Measurements from ENCODE around the gene SOX21. TPM values are rescaled to one million over a fixed set of nuclear protein-coding genes. Genes with fewer than 3 reads are reported as not detected.
A peak's percentile ranks its signal among the peaks of the same experiment; 100 is the strongest.

Gene SOX21
- 0.26 TPM for total RNA-seq
- long read RNA-seq, partial matches to known transcripts = 0 of 1 reads
- long read RNA-seq, other reads (novel, unspliced or antisense) = 1 of 1 reads

DNA sequence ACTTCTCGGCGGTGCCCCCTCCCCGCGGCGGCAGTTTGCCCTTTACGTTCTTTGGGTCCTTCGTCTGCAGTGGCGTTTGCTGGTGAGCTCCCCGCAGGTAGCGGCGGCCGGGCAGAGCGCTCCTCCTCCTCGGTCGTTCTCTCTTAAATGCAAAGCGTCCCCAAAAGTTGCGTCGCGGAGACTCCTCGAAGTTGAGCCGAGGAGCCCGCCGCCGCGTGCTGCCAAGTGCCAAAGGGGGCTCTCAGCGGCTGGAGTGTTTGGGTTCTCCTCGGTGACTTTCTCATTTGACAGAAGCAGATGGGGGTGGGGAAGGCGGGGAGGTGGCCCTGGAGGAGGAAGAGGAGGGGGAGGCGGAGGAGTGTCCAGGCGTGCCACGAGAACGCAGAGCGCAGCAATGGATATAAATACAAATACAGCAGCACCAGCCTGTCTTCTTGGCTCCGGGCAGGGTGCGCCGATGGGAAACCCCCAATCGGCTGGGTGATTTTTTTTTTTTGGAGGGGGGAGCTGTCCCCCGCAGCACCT is at the start of gene SOX21:
TSS of gene SOX21 (minus strand) at position 259 of the 525 bp plus-strand sequence. CDS start 496 bp downstream, outside the sequence.
- Histone ChIP-seq H3K9me3 (no peaks in the 10 kb centered on the region), H3K36me3 (no peaks in the 10 kb centered on the region), H3K4me1 (peaks cover 23% of the 10 kb centered on the region), H3K27me3 (peaks cover 88% of the 10 kb centered on the region), H3K4me3 (peak within 1 kb of the TSS; percentile 30), H3K27ac (no peak within 1 kb of the TSS)
- intact Hi-C loops (cut with DNase I) = no loop called here
- TF ChIP-seq, protein P1, sequence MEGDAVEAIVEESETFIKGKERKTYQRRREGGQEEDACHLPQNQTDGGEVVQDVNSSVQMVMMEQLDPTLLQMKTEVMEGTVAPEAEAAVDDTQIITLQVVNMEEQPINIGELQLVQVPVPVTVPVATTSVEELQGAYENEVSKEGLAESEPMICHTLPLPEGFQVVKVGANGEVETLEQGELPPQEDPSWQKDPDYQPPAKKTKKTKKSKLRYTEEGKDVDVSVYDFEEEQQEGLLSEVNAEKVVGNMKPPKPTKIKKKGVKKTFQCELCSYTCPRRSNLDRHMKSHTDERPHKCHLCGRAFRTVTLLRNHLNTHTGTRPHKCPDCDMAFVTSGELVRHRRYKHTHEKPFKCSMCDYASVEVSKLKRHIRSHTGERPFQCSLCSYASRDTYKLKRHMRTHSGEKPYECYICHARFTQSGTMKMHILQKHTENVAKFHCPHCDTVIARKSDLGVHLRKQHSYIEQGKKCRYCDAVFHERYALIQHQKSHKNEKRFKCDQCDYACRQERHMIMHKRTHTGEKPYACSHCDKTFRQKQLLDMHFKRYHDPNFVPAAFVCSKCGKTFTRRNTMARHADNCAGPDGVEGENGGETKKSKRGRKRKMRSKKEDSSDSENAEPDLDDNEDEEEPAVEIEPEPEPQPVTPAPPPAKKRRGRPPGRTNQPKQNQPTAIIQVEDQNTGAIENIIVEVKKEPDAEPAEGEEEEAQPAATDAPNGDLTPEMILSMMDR (IDR thresholded peaks at IDR 0.05) = no peak
- no peak for ATAC-seq
- DNase-seq = no peak

GRCh38 chr13:94761407-94761806 is 49.1 kb upstream of the SOX21 start:
- Histone ChIP-seq H3K27me3 (no peaks in the 10 kb centered on the region), H3K9me3 (no peaks in the 10 kb centered on the region), H3K27ac (no peak overlapping the region), H3K36me3 (no peaks in the 10 kb centered on the region), H3K4me3 (no peak overlapping the region), H3K4me1 (no peaks in the 10 kb centered on the region)
- ATAC-seq (no peak), DNase-seq (no peak)
- intact Hi-C loops (cut with DNase I) = no loop called here
- TF ChIP-seq, protein P1 (IDR thresholded peaks at IDR 0.05) = no peak

- H3K4me1 ChIP-seq = no peaks in the 10 kb centered on the region
- no peak overlapping the region for H3K4me3 ChIP-seq
- intact Hi-C loops (cut with DNase I) = no loop called here
- no peaks in the 10 kb centered on the region for H3K27me3 ChIP-seq
- H3K27ac ChIP-seq = no peak overlapping the region
- DNase-seq (no peak), ATAC-seq (no peak)
- no peaks in the 10 kb centered on the region for H3K9me3 ChIP-seq
- TF ChIP-seq, protein P1 (IDR thresholded peaks at IDR 0.05) = no peak
- no peaks in the 10 kb centered on the region for H3K36me3 ChIP-seq
Measured at GRCh38 chr13:94759120-94759728, 46.9 kb upstream of the SOX21 start.

DNA sequence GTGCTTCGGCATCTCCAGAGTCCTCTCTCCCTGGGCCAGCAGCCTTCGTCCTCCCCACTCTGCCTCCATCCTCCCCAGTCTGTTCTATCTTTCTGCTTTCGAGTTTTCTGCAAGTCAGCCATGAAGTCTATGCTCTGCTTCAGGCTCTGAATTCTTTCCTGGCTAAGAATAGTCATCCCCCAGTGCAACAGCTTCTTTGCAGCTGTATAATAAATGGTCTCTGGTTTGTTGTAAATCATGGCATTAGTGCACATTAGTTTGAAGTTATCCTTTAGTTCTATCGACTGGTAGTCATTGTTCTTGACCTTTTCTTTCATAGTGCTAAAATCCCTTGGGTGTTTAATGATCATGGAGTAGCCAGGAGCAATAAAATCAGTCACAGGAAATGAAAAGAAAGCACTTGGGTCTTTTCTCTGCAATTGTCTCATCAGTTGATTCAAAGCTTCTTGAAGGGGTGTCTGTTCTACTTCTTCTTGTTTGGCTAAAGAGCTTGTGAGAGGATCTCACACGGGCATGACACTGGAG is 46.2 kb upstream of the SOX21 start:
- intact Hi-C loops (cut with DNase I) = no loop called here
- TF ChIP-seq, protein P1 (IDR thresholded peaks at IDR 0.05) = no peak
- ATAC-seq = no peak

DNA sequence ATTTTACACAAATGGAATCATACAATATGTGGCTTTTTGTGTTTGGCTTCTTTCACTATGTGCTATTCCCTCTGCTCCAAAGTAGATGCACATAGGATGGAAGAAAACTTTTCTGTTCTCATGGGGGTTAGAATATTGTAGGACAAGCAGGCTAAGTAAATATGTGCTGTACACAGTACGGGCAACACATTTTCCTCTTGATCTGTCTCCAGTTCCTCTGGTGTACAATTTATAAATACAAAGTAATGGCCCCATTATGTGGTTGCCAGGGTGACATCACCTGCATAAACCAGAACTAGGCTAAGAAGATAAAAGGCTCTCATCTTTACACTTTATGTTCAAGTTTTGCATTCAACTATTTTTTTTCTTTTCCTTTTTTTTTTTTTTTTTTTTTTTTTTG is 41.0 kb upstream of the SOX21 start:
- DNase-seq = no peak
- Histone ChIP-seq H3K4me3 (no peak overlapping the region), H3K36me3 (no peaks in the 10 kb centered on the region), H3K27me3 (no peaks in the 10 kb centered on the region), H3K9me3 (no peaks in the 10 kb centered on the region), H3K27ac (no peak overlapping the region), H3K4me1 (no peaks in the 10 kb centered on the region)
- intact Hi-C loops (cut with DNase I) = no loop called here
- no peak for ATAC-seq
- TF ChIP-seq, protein P1 (IDR thresholded peaks at IDR 0.05) = no peak

More for the DNA sequence above, 46.2 kb upstream of the SOX21 start:
- Histone ChIP-seq H3K36me3 (no peaks in the 10 kb centered on the region), H3K9me3 (no peaks in the 10 kb centered on the region), H3K4me3 (no peak overlapping the region), H3K27me3 (no peaks in the 10 kb centered on the region), H3K4me1 (no peaks in the 10 kb centered on the region), H3K27ac (no peak overlapping the region)
- no peak for DNase-seq
